H9 (cell line): ENCODE results near the gene NLRP5. TPM values are rescaled to one million over a fixed set of nuclear protein-coding genes. Genes with fewer than 3 reads are reported as not detected.

Source experiments
- DNase-seq: peaks from one replicate; pipeline ENCODE4 v3.0.0-alpha.2; 2017
- H2AFZ ChIP-seq: one replicate; pipeline ENCODE4 v1.6.1; 2013; ENCODE audit warnings: mild to moderate bottlenecking, low read length, control low read depth, moderate library complexity
- H2AK5ac ChIP-seq: 2 replicates; pipeline ENCODE4 v1.6.1; 2013; ENCODE audit warnings: low read length, control low read depth, mixed read lengths; ENCODE audit not compliant: insufficient read length
- H2BK120ac ChIP-seq: one replicate; pipeline ENCODE4 v1.6.1; 2013; ENCODE audit warnings: low read depth, mild to moderate bottlenecking, low read length, control low read depth, inconsistent platforms; ENCODE audit not compliant: poor library complexity, severe bottlenecking
- H2BK12ac ChIP-seq: 2 replicates; pipeline ENCODE4 v1.6.1; 2013; ENCODE audit warnings: low read length, control low read depth, mixed read lengths, low read depth; ENCODE audit not compliant: insufficient read length
- H2BK15ac ChIP-seq: 2 replicates; pipeline ENCODE4 v1.6.1; 2013; ENCODE audit warnings: low read depth, low read length, control low read depth
- H2BK20ac ChIP-seq: one replicate; pipeline ENCODE4 v1.6.1; 2013; ENCODE audit warnings: low read depth, mild to moderate bottlenecking, low read length, control low read depth, inconsistent platforms; ENCODE audit not compliant: poor library complexity, severe bottlenecking
- H2BK5ac ChIP-seq: 2 replicates; pipeline ENCODE4 v1.6.1; 2013; ENCODE audit warnings: low read length, control low read depth, mixed read lengths; ENCODE audit not compliant: insufficient read length
- H3K14ac ChIP-seq: 2 replicates; pipeline ENCODE4 v1.6.1; 2013; ENCODE audit warnings: low read length, control low read depth; ENCODE audit not compliant: insufficient read depth
- H3K18ac ChIP-seq: 2 replicates; pipeline ENCODE4 v1.6.1; 2013; ENCODE audit warnings: low read depth, mild to moderate bottlenecking, mixed read lengths, low read length, control low read depth; ENCODE audit not compliant: insufficient read length
- H3K23ac ChIP-seq: 2 replicates; pipeline ENCODE4 v1.6.1; 2013; ENCODE audit warnings: low read length, control low read depth, mixed read lengths, low read depth; ENCODE audit not compliant: insufficient read length
- H3K23me2 ChIP-seq: 2 replicates; pipeline ENCODE4 v1.6.1; 2013; ENCODE audit warnings: low read depth, mild to moderate bottlenecking, mixed read lengths, low read length, control low read depth; ENCODE audit not compliant: insufficient read length, poor library complexity, severe bottlenecking
- H3K27ac ChIP-seq: 2 replicates; pipeline ENCODE4 v1.5.1; 2013; ENCODE audit warnings: low read length, control low read depth, mixed read lengths, low read depth; ENCODE audit not compliant: insufficient read length
- H3K27me3 ChIP-seq: 2 replicates; pipeline ENCODE4 v1.6.1; 2013; ENCODE audit warnings: low read length, control low read depth, inconsistent platforms; ENCODE audit not compliant: insufficient read depth
- H3K4ac ChIP-seq: 2 replicates; pipeline ENCODE4 v1.6.1; 2013; ENCODE audit warnings: low read depth, mild to moderate bottlenecking, control low read depth, inconsistent platforms, low read length, moderate library complexity
- H3K4me1 ChIP-seq: 2 replicates; pipeline ENCODE4 v1.6.1; 2013; ENCODE audit warnings: low read length, control low read depth, inconsistent platforms; ENCODE audit not compliant: insufficient read depth
- H3K4me2 ChIP-seq: 2 replicates; pipeline ENCODE4 v1.6.1; 2013; ENCODE audit warnings: low read length, control low read depth, mixed read lengths; ENCODE audit not compliant: insufficient read length, insufficient read depth
- H3K56ac ChIP-seq: 2 replicates; pipeline ENCODE4 v1.6.1; 2013; ENCODE audit warnings: low read depth, mild to moderate bottlenecking, mixed read lengths, low read length, control low read depth; ENCODE audit not compliant: insufficient read length
- H3K79me1 ChIP-seq: 2 replicates; pipeline ENCODE4 v1.6.1; 2013; ENCODE audit warnings: low read depth, mild to moderate bottlenecking, moderate library complexity, low read length, control low read depth, inconsistent platforms; ENCODE audit not compliant: insufficient read depth, poor library complexity, severe bottlenecking
- H3K79me2 ChIP-seq: 2 replicates; pipeline ENCODE4 v1.6.1; 2013; ENCODE audit warnings: low read length, control low read depth, inconsistent platforms; ENCODE audit not compliant: insufficient read depth
- H3K9ac ChIP-seq: 2 replicates; pipeline ENCODE4 v1.6.1; 2013; ENCODE audit warnings: low read length, control low read depth, mixed read lengths; ENCODE audit not compliant: insufficient read length; ENCODE audit errors: extremely low read depth
- H3K9me3 ChIP-seq: one replicate; pipeline ENCODE4 v1.6.1; 2013; ENCODE audit warnings: low read depth, low read length, inconsistent platforms; ENCODE audit not compliant: control insufficient read depth
- H3T11ph ChIP-seq: one replicate; pipeline ENCODE4 v1.6.1; 2013; ENCODE audit warnings: mild to moderate bottlenecking, low read length, control low read depth, inconsistent platforms
- H4K20me1 ChIP-seq: one replicate; pipeline ENCODE4 v1.6.1; 2013; ENCODE audit not compliant: control insufficient read depth, insufficient read length, insufficient read depth
- H4K5ac ChIP-seq: 2 replicates; pipeline ENCODE4 v1.6.1; 2013; ENCODE audit warnings: low read depth, mild to moderate bottlenecking, mixed read lengths, low read length, control low read depth; ENCODE audit not compliant: insufficient read length
- H4K8ac ChIP-seq: replicated peaks from 2 replicates; pipeline ENCODE4 v1.6.1; 2013; ENCODE audit warnings: low read length, control low read depth, mixed read lengths, low read depth; ENCODE audit not compliant: insufficient read length
- H4K91ac ChIP-seq: 2 replicates; pipeline ENCODE4 v1.6.1; 2013; ENCODE audit warnings: low read depth, mild to moderate bottlenecking, moderate library complexity, mixed read lengths, low read length, control low read depth; ENCODE audit not compliant: insufficient read length
- H3K27ac Mint-ChIP-seq, 3 experiments: 2 replicates in 2 of 3; 3 replicates in 1 of 3; pipeline ENCODE4 v1.8.0; 2020 to 2021; ENCODE audit warnings: mixed read lengths in 3 of 3, mild to moderate bottlenecking in 1 of 3, moderate library complexity in 1 of 3
- H3K27me3 Mint-ChIP-seq: 2 replicates; pipeline ENCODE4 v1.8.0; 2021; ENCODE audit warnings: low read depth, mild to moderate bottlenecking, moderate library complexity, mixed read lengths
- H3K36me3 Mint-ChIP-seq, 3 experiments: 2 replicates in 2 of 3; 3 replicates in 1 of 3; pipeline ENCODE4 v1.8.0; 2020 to 2021; ENCODE audit warnings: low read depth in 3 of 3, mixed read lengths in 3 of 3; ENCODE audit not compliant: insufficient read depth in 1 of 3
- H3K4me1 Mint-ChIP-seq, 2 experiments: 2 replicates each; pipeline ENCODE4 v1.8.0; 2020; ENCODE audit warnings: mixed read lengths in 2 of 2
- H3K4me3 Mint-ChIP-seq, 2 experiments: 2 replicates in 1 of 2; 3 replicates in 1 of 2; pipeline ENCODE4 v1.8.0; 2020 to 2021; ENCODE audit warnings: mild to moderate bottlenecking in 2 of 2, mixed read lengths in 2 of 2, moderate library complexity in 1 of 2
- H3K9me3 Mint-ChIP-seq, 2 experiments: 2 replicates in 1 of 2; 3 replicates in 1 of 2; pipeline ENCODE4 v1.8.0; 2020; ENCODE audit warnings: mild to moderate bottlenecking in 2 of 2, mixed read lengths in 2 of 2, moderate library complexity in 1 of 2
- CTCF ChIP-seq: fragments of 200-600 bp; sonication (generic); conservative IDR thresholded peaks from 3 replicates; pipeline ENCODE4 v1.8.0; 2021; ENCODE audit warnings: antibody characterized with exemption, mild to moderate bottlenecking
- WGBS: extraction: QIAGEN DNeasy Blood & Tissue Kit; methylation state at CpG from one replicate; pipeline ENCODE4 v1.1.7; 2013; ENCODE audit warnings: missing lambda C conversion rate, low lambda C conversion rate, mixed read lengths; ENCODE audit not compliant: insufficient read length; ENCODE audit errors: extremely low coverage; 5-methylcytosine and 5-hydroxymethylcytosine counted together
- total RNA-seq: library from RNA; stranded (reverse); gene quantifications from 2 replicates; pipeline ENCODE4 v1.2.1, GENCODE V29; 2021

Gene NLRP5
- total RNA-seq, 1 experiment from 2014 or later = not detected

GRCh38 chr19:56079609-56080008, 93.0 kb downstream of the NLRP5 start:
- no peak overlapping the region for H3K18ac ChIP-seq

More at GRCh38 chr19:56079609-56080008, 93.0 kb downstream of the NLRP5 start:
- Histone ChIP-seq H2BK120ac (no peak overlapping the region), H3K27ac (no peak overlapping the region), H2AK5ac (no peak overlapping the region), H4K20me1 (no peaks in the 10 kb centered on the region), H4K5ac (no peak overlapping the region), H3K23me2 (peaks cover 5% of the 10 kb centered on the region), H3T11ph (no peak overlapping the region), H3K4me2 (no peak overlapping the region), H3K56ac (no peak overlapping the region), H3K23ac (no peak overlapping the region), H3K79me2 (no peaks in the 10 kb centered on the region), H2BK15ac (no peak overlapping the region), H3K9ac (no peak overlapping the region), H4K91ac (no peak overlapping the region), H3K27me3 (no peaks in the 10 kb centered on the region; the same call in 1 of the 2 replicates), H3K14ac (no peak overlapping the region), H2BK12ac (no peak overlapping the region), H3K79me1 (no peaks in the 10 kb centered on the region), H2AFZ (no peak overlapping the region), H3K4ac (no peak overlapping the region), H3K4me1 (no peaks in the 10 kb centered on the region), H4K8ac (no peak overlapping the region), H2BK5ac (no peak overlapping the region), H3K9me3 (no peaks in the 10 kb centered on the region), H2BK20ac (no peak overlapping the region)
- H3K27me3 Mint-ChIP-seq = peaks cover 29% of the 10 kb centered on the region
- no peaks in the 10 kb centered on the region for H3K36me3 Mint-ChIP-seq
- H3K4me3 Mint-ChIP-seq = no peak overlapping the region
- H3K27ac Mint-ChIP-seq = peak overlapping the region in 1 of 3 experiments; percentile 67; a peak in 1 of 7 replicates
- peaks cover 0 to 13% of the 10 kb centered on the region in 2 experiments; a peak in 2 of 5 replicates for H3K9me3 Mint-ChIP-seq
- peaks cover 13 to 16% of the 10 kb centered on the region in 2 experiments for H3K4me1 Mint-ChIP-seq
- DNase-seq = no peak
- no peak for TF ChIP-seq CTCF
- no CpG with 5 or more reads among the region's 7 CpGs for WGBS
